Stimulated activated CD4-positive, alpha-beta T cell treated with anti-CD3 and anti-CD28 coated beads, Interleukin-15, amount 100 ng/mL, for 1 hour (primary cell): ENCODE results near the gene ADAMTS6.
"Not testable (repeated sequence)": the region's sequence is repeated elsewhere in the genome, so short reads cannot be mapped to it uniquely, and the experiment has no call there.

Source experiments
- DNase-seq, 2 donors: peaks; one replicate each; pipeline ENCODE4 v3.0.0-alpha.2; 2020; ENCODE audit warnings: low read depth in 1 of 2, low spot score in 1 of 2

The ADAMTS6 gene

GRCh38 chr5:65203746-65204145 lies 278.0 kb downstream of the ADAMTS6 start:
- no peak for DNase-seq

- no peak for DNase-seq
Measured at GRCh38 chr5:65199993-65200675, 281.6 kb downstream of the ADAMTS6 start.

GRCh38 chr5:65198456-65199120 lies 283.1 kb downstream of the ADAMTS6 start:
- DNase-seq: no peak

- no peak for DNase-seq
Measured at GRCh38 chr5:65197531-65198455, 283.9 kb downstream of the ADAMTS6 start.

- no peak for DNase-seq
Measured at GRCh38 chr5:65194871-65195270, 286.8 kb downstream of the ADAMTS6 start.

- DNase-seq: no peak
Measured at GRCh38 chr5:65192331-65192730, 289.4 kb downstream of the ADAMTS6 start.

- DNase-seq: no peak
Measured at GRCh38 chr5:65191554-65192135, 290.1 kb downstream of the ADAMTS6 start.

GRCh38 chr5:65190328-65191053 lies 291.2 kb downstream of the ADAMTS6 start:
- no peak for DNase-seq

GRCh38 chr5:65186646-65187227 lies 295.0 kb downstream of the ADAMTS6 start:
- DNase-seq: no peak

GRCh38 chr5:65185468-65185867 lies 296.3 kb downstream of the ADAMTS6 start:
- DNase-seq: no peak

GRCh38 chr5:65184780-65185179 lies 296.9 kb downstream of the ADAMTS6 start:
- DNase-seq: no peak

- not testable (repeated sequence) for DNase-seq
Measured at GRCh38 chr5:65174231-65174630, 307.5 kb downstream of the ADAMTS6 start.

- no peak for DNase-seq
Measured at GRCh38 chr5:65173130-65173525, 308.6 kb downstream of the ADAMTS6 start.

- no peak for DNase-seq
Measured at GRCh38 chr5:65172486-65173129, 309.1 kb downstream of the ADAMTS6 start.

GRCh38 chr5:65171645-65172044 lies 310.1 kb downstream of the ADAMTS6 start:
- no peak for DNase-seq

- DNase-seq: no peak
Measured at GRCh38 chr5:65163698-65164097, 318.0 kb downstream of the ADAMTS6 start.

GRCh38 chr5:65161655-65162054 lies 320.1 kb downstream of the ADAMTS6 start:
- no peak for DNase-seq

- DNase-seq: no peak
Measured at GRCh38 chr5:65157906-65158603, 323.7 kb downstream of the ADAMTS6 start.

GRCh38 chr5:65156933-65157332 lies 324.8 kb downstream of the ADAMTS6 start:
- no peak for DNase-seq
